Activated naive CD4-positive, alpha-beta T cell treated with anti-CD3 and anti-CD28 coated beads, Interleukin-2, amount 50 U/mL, for 16 hours (primary cell): ENCODE measurements around the gene FBXW9.
"Not testable (repeated sequence)": the region's sequence is repeated elsewhere in the genome, so short reads cannot be mapped to it uniquely, and the experiment has no call there.

Experiments used
- DNase-seq: peaks from one replicate; pipeline ENCODE4 v3.0.0-alpha.2; 2020

FBXW9 gene

GRCh38 chr19:12713304-12713703, 16.9 kb upstream of the FBXW9 start:
- not testable (repeated sequence) for DNase-seq

GRCh38 chr19:12712077-12712476, 15.6 kb upstream of the FBXW9 start:
- DNase-seq: not testable (repeated sequence)

- DNase-seq: no peak
Observed at GRCh38 chr19:12711187-12711586, 14.8 kb upstream of the FBXW9 start.

- no peak for DNase-seq
Observed at GRCh38 chr19:12708641-12709040, 12.2 kb upstream of the FBXW9 start.

GRCh38 chr19:12706332-12706718, 9.9 kb upstream of the FBXW9 start:
- no peak for DNase-seq

- no peak for DNase-seq
Observed at GRCh38 chr19:12705654-12706331, 9.4 kb upstream of the FBXW9 start.

- no peak for DNase-seq
Observed at GRCh38 chr19:12705169-12705568, 8.7 kb upstream of the FBXW9 start.

- DNase-seq: no peak
Observed at GRCh38 chr19:12703046-12703445, 6.6 kb upstream of the FBXW9 start.

GRCh38 chr19:12701596-12702282, 5.3 kb upstream of the FBXW9 start:
- no peak for DNase-seq

GRCh38 chr19:12698138-12698537, 1.7 kb upstream of the FBXW9 start:
- DNase-seq: no peak

GRCh38 chr19:12697425-12697824, 994 bp upstream of the FBXW9 start:
- not testable (repeated sequence) for DNase-seq

GRCh38 chr19:12695997-12696365, 450 bp downstream of the FBXW9 start:
- no peak for DNase-seq

- DNase-seq: no peak
Observed at GRCh38 chr19:12695514-12695913, 917 bp downstream of the FBXW9 start.

GRCh38 chr19:12695096-12695495, 1.3 kb downstream of the FBXW9 start:
- DNase-seq: no peak

GRCh38 chr19:12694641-12695040, 1.8 kb downstream of the FBXW9 start:
- no peak for DNase-seq

- DNase-seq: no peak
Observed at GRCh38 chr19:12692960-12693359, 3.5 kb downstream of the FBXW9 start.

GRCh38 chr19:12689581-12690216, 6.7 kb downstream of the FBXW9 start:
- DNase-seq: no peak

- no peak for DNase-seq
Observed at GRCh38 chr19:12689012-12689411, 7.4 kb downstream of the FBXW9 start.

GRCh38 chr19:12687496-12688196, 8.8 kb downstream of the FBXW9 start, which contains the start of gene GNG14:
Gene GNG14, plus strand, starts transcription at chr19:12687998. Its CDS starts 51 bp downstream, at chr19:12688049.
- DNase-seq: no peak

- no peak for DNase-seq
Observed at GRCh38 chr19:12685831-12686230, 10.6 kb downstream of the FBXW9 start.

GRCh38 chr19:12681074-12681987, 15.1 kb downstream of the FBXW9 start, which contains the start of gene DHPS:
Gene DHPS, minus strand, starts transcription at chr19:12681880. Its CDS starts 114 bp downstream, at chr19:12681766.
- peak; percentile 89 for DNase-seq

GRCh38 chr19:12680034-12680433, 16.4 kb downstream of the FBXW9 start:
- no peak for DNase-seq
